HG02884 (cell line): ENCODE measurements around the gene RAMP3.
A peak's percentile ranks its signal among the peaks of the same experiment; 100 is the strongest.
"Not testable (repeated sequence)": the region's sequence is repeated elsewhere in the genome, so short reads cannot be mapped to it uniquely, and the experiment has no call there.

Source experiments
- ATAC-seq: cut with Tn5 transposase; IDR thresholded peaks from one replicate; pipeline ENCODE4 v1.9.1; 2021; ENCODE audit warnings: mild to moderate bottlenecking, moderate library complexity; ENCODE audit not compliant: unreplicated experiment

Gene RAMP3

GRCh38 chr7:45157653-45158401, at the start of gene RAMP3:
RAMP3 (plus strand) TSS chr7:45157791; CDS start chr7:45157829, 38 bp downstream.
- ATAC-seq = no peak

DNA sequence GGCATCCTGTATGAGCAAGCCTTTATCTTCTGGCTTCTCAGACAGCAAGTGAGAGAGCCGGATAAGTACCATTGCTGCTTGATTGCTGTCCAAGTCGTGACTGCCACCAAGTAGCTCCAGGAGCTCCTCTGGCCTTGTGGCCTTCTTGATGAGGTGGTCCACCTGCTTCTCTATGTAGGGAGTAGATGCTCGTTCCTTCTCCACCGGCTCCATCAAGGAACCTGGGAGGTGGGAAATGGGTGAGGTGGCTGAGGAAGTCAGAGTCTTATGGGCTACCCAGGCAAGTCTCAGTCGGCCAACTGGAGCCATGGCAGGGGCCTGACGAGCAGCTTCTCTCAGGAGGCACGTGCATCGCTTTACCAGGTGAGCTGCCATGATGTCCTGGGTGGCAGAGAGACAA, 48.7 kb upstream of the RAMP3 start:
- no peak for ATAC-seq

DNA sequence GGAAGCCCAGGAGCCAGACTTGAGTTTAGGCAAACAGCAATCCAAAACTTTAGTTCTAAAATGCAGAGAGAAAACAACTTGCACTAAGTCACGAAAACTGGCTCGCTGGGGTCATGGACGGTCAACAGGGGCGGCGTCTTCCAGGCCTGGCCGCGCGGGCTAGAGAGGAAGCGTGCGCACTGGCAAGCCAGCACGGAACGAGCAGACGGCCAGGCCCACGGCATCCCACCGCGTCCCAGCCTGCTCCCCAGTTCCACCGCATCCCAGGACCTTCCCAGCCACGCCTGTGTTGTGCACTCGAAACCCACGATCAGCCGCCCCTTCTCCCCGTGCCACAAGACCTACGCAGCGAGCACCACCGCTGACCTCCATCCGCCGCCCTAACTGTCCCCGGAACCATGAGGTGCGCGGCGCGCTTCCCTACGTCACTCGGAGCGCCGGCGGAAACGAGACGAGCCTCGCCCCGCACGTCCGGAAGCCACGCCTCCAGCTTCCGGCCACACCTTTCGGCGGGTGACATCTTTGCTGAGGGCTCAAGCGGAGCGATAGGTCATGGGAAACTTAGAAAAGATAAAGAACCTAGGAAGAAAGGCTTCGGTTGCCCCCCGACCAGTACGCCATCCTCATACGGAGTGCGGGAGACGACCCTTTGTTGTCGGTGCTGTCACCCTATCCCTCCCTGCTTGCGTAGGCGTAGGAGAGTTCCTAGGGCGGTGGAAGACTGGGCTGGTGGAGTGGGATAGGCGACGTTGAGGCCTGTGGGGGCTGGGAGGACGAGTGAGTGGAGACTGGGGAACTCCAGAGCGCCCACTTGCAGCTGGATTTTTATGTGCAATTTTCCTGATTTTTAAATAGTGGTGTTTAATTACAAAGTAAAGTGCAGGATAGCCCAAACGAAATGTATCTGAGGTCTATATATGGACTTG, 46.0 kb upstream of the RAMP3 start, which contains the start of gene TBRG4:
Gene TBRG4, minus strand, starts transcription at position 400 of the 926 bp plus-strand sequence. CDS start 2,460 bp downstream, outside the sequence.
- ATAC-seq = peak; percentile 93

DNA sequence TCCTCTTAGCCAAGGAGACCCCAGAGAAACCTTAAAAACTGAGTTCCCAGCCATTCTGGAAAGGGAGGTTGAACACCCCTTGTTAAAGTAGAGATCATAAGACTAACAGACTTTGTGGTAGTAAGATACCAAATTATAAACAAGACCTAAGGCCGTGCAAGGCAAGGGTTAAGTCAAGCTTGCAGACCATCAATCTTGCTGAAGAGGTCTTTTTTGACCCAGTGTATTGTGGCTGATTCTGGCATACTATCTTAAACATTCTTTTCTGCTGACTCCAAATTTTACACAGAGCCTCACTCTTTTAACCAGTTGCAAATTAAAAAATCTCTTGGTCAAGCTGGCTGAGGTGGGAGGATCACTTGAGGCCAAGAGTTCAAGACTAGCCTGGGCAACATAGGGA, 44.9 kb upstream of the RAMP3 start:
- ATAC-seq = no peak

GRCh38 chr7:45114257-45114656, 43.3 kb upstream of the RAMP3 start:
- ATAC-seq = not testable (repeated sequence)

DNA sequence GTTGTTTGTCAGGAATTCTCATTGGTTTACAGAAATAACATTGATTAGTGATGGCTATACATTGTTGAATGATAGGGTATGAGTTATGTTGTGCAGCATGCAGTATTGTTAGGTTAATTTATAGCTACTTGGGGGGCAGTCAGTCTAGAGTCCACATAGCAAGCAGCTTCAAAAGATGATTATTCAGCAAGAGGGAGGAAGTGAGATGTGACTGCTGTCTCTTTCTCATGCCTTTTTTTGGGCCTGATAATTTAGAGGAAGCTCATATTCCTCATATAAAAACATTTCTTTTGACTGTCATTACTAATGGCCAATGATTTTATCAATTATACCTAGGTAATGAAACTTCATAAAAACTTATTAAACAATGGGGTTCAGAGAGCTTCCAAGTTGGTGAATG, 42.7 kb upstream of the RAMP3 start:
- ATAC-seq = no peak

- no peak for ATAC-seq
Observed at GRCh38 chr7:45116048-45116447, 41.5 kb upstream of the RAMP3 start.

DNA sequence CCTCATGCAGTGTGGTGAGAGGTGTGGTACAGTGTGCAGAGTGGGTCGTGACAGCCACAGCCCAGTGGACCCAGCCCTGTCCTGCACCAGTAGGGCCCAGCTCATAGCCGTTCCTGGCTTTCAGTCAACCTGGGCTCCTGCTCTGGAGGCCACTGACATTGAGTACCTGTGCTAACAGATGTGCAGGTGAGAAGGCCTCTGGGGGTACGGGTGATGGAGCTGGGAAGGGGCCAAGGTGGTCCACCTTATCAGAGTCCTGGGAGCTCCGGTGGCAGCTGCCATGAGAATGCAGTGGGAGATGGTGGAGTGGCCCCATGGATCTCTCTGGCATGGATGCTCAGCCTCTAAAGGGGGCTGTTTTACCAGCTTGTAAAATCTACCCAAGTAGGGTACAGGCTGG, 40.0 kb upstream of the RAMP3 start:
- ATAC-seq = no peak

DNA sequence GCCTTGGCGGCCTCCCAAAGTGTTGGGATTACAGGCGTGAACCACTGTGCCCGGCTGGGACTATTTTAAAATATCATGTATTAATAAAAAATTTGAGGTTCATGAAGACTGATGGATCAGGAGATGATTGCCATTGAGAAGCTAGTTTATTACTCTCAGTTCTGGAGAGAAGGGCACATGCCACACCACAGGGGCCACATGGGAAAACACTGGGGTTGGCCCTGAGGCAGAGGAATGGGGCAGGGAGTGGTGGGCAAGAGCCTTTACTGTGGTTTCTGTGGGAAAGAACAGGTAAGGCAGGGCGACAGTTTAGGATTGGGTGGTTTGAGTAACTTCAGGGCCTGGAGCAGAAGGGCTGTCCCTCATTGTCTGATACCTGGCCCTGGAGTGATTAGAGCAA, 39.3 kb upstream of the RAMP3 start:
- ATAC-seq = no peak

- ATAC-seq = no peak
Observed at GRCh38 chr7:45118889-45119331, 38.7 kb upstream of the RAMP3 start.

DNA sequence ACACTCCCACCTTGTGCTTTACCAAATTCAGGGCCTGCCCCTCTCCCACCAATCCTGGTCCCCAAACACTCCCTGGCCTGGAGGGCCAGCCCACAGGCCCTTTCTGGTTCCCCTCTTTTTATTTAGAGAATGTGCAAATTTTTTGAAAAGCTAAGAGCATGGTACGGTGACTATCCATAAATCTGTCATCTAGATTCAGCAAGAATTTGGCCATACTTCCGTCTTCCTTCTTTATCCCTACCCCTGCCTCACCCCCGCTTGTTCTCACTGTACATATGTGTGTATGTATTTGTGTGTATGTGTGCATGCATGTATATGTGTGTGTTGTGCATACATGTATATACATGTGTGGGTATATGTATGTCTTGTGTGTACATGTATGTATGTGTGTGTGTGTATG, 38.0 kb upstream of the RAMP3 start:
- ATAC-seq = no peak

GRCh38 chr7:45122975-45123860, 34.4 kb upstream of the RAMP3 start:
- ATAC-seq = no peak

- ATAC-seq = no peak
Observed at GRCh38 chr7:45123913-45124710, 33.5 kb upstream of the RAMP3 start.

DNA sequence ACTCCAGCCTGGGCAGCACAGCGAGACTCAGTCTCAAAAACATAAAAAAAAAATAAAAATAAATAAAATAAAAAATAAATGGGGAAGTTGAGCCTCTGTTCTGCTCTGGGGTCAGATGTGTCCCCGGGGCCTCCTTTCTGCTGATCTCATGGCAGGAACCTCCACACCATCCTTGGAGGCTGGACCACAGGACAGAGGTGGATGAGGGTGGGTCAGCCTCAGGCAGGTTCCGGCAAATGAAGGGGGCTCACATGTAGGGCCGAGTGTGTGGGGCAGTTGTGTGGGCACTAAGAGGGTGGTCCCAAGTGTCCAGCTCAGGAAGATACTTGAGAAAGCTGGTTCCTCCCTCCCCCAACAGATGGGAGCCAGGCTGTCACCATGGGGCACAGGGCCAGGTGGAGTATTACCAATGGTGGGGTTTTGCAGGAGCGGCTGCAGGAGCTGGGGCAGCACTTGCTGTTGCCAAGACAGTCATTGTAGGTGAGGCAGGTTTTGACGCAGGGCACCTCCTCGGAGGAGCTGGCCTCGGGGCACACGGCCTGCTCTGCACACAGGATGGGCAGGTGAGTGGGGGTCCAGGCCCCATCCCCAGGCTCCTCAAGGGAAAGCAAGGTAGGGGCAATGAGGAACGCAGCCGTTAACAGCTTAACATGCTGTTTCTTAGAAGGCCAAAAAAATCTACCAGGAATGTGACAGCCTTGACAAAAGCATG, 32.2 kb upstream of the RAMP3 start:
- no peak for ATAC-seq

DNA sequence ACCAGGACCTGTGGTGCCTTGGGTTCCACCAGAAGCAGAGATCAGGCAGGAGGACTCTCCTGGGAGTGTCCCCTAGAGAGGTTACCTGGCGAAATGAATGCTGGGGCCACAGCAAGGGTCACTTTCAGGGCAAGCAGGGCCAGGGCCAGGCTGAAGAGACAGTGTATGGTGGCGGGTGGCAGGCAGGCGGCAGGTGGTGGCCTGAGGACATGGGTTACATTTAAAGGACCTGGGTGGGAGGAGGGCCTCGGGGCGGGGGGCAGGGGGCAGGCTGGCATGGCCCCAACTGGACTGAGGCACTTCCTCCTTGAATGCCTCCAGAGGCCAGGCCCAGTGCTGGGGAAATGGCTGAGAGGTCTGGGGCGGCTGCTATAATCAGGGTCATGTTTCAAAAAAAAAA, 31.4 kb upstream of the RAMP3 start:
- ATAC-seq = no peak

DNA sequence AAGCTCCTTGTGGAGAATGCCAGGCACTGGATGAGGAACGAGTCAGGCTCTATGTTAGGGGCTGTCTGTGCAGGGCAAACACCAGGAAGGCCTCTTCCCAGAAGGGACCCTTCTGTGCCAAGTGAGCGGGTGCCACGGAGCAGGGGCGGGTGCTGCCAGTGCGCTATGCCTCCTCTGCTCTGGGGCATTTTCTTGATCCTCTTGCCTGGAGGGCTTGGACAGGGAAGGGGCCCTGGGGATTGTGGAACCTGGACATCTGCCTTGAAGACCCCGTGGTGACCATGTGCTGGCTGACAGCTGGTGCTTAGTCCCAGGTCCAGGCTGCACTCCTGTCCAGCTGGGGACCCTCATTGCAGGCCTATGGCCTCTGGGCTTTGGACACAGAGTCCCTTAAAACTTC, 30.7 kb upstream of the RAMP3 start:
- ATAC-seq = no peak

GRCh38 chr7:45129181-45129800, 28.3 kb upstream of the RAMP3 start:
- ATAC-seq = no peak

- ATAC-seq = no peak
Observed at GRCh38 chr7:45129906-45130305, 27.7 kb upstream of the RAMP3 start.

GRCh38 chr7:45130910-45131309, 26.7 kb upstream of the RAMP3 start:
- ATAC-seq = no peak
